Activated naive CD4-positive, alpha-beta T cell treated with anti-CD3 and anti-CD28 coated beads, Interleukin-2, amount 50 U/mL, for 72 hours (primary cell): ENCODE results near the gene RGS17. TPM values are rescaled to one million over a fixed set of nuclear protein-coding genes. Genes with fewer than 3 reads are reported as not detected.
"Not testable (repeated sequence)": the region's sequence is repeated elsewhere in the genome, so short reads cannot be mapped to it uniquely, and the experiment has no call there.

ENCODE experiments used
- ATAC-seq, 2 donors: fragments of 150-1000 bp; cut with Tn5 transposase; 2 replicates each; pipeline ENCODE4 v1.10.0; 2021; ENCODE audit warnings: mild to moderate bottlenecking in 2 of 2, moderate library complexity in 2 of 2
- DNase-seq, 2 donors: peaks; one replicate each; pipeline ENCODE4 v3.0.0; 2021 to 2022; ENCODE audit warnings: low spot score in 2 of 2
- H3K27ac Mint-ChIP-seq, 2 donors: one replicate each; pipeline ENCODE4 v1.8.0; 2022; ENCODE audit warnings: mild to moderate bottlenecking in 2 of 2, mixed read lengths in 2 of 2
- H3K36me3 Mint-ChIP-seq, 2 donors: one replicate each; pipeline ENCODE4 v1.8.0; 2022; ENCODE audit warnings: mixed read lengths in 2 of 2
- H3K9me3 Mint-ChIP-seq, 2 donors: one replicate each; pipeline ENCODE4 v1.8.0; 2022; ENCODE audit warnings: mixed read lengths in 2 of 2
- total RNA-seq, 2 donors: library from RNA; stranded (reverse); gene quantifications; one replicate each; pipeline ENCODE4 v1.2.3, GENCODE V29; 2022

Gene RGS17
- total RNA-seq, 2 donors from 2014 or later = not detected

- H3K27ac Mint-ChIP-seq = no peak overlapping the region
- ATAC-seq (no peak), DNase-seq (no peak)
- no peaks in the 10 kb centered on the region for H3K36me3 Mint-ChIP-seq
- H3K9me3 Mint-ChIP-seq = no peaks in the 10 kb centered on the region
These were observed 102.1 kb downstream of the RGS17 start for GRCh38 chr6:153028963-153029362.

GRCh38 chr6:153028286-153028685, 102.8 kb downstream of the RGS17 start:
- DNase-seq (no peak), ATAC-seq (no peak)
- Mint-ChIP-seq H3K36me3 (no peaks in the 10 kb centered on the region), H3K27ac (no peak overlapping the region), H3K9me3 (no peaks in the 10 kb centered on the region)

GRCh38 chr6:153027480-153027879, 103.6 kb downstream of the RGS17 start:
- no peaks in the 10 kb centered on the region for H3K36me3 Mint-ChIP-seq
- H3K27ac Mint-ChIP-seq = no peak overlapping the region
- ATAC-seq (no peak), DNase-seq (no peak)
- H3K9me3 Mint-ChIP-seq = no peaks in the 10 kb centered on the region

GRCh38 chr6:153024709-153025017, 106.4 kb downstream of the RGS17 start:
- ATAC-seq (no peak), DNase-seq (no peak)
- H3K27ac Mint-ChIP-seq = no peak overlapping the region
- H3K36me3 Mint-ChIP-seq = no peaks in the 10 kb centered on the region
- no peaks in the 10 kb centered on the region for H3K9me3 Mint-ChIP-seq

- ATAC-seq (peak; percentile 98 to 99), DNase-seq (peak in 1 of 2 donors; percentile 38)
- Mint-ChIP-seq H3K27ac (no peak overlapping the region), H3K36me3 (no peaks in the 10 kb centered on the region), H3K9me3 (no peaks in the 10 kb centered on the region)
These were observed 106.9 kb downstream of the RGS17 start for GRCh38 chr6:153023977-153024708.

- Mint-ChIP-seq H3K36me3 (no peaks in the 10 kb centered on the region), H3K27ac (no peak overlapping the region), H3K9me3 (no peaks in the 10 kb centered on the region)
- ATAC-seq (no peak), DNase-seq (no peak)
These were observed 112.7 kb downstream of the RGS17 start for GRCh38 chr6:153018355-153018754.

- H3K27ac Mint-ChIP-seq = no peak overlapping the region
- ATAC-seq (no peak), DNase-seq (no peak)
- H3K36me3 Mint-ChIP-seq = no peaks in the 10 kb centered on the region
- no peaks in the 10 kb centered on the region for H3K9me3 Mint-ChIP-seq
These were observed 114.2 kb downstream of the RGS17 start for GRCh38 chr6:153016846-153017245.

GRCh38 chr6:153015094-153015640, 115.9 kb downstream of the RGS17 start:
- Mint-ChIP-seq H3K27ac (no peak overlapping the region), H3K9me3 (no peaks in the 10 kb centered on the region), H3K36me3 (no peaks in the 10 kb centered on the region)
- ATAC-seq (no peak), DNase-seq (no peak)

GRCh38 chr6:153013438-153013837, 117.6 kb downstream of the RGS17 start:
- Mint-ChIP-seq H3K9me3 (no peaks in the 10 kb centered on the region), H3K27ac (no peak overlapping the region)

GRCh38 chr6:153012856-153013255, 118.2 kb downstream of the RGS17 start:
- Mint-ChIP-seq H3K36me3 (no peaks in the 10 kb centered on the region), H3K27ac (no peak overlapping the region), H3K9me3 (no peaks in the 10 kb centered on the region)
- no peak for DNase-seq
- no peak for ATAC-seq

More at GRCh38 chr6:153013438-153013837, 117.6 kb downstream of the RGS17 start:
- no peak for ATAC-seq
- H3K36me3 Mint-ChIP-seq = no peaks in the 10 kb centered on the region
- DNase-seq = no peak

- Mint-ChIP-seq H3K9me3 (peaks cover 0 to 4% of the 10 kb centered on the region in 2 donors), H3K36me3 (peaks cover 19 to 33% of the 10 kb centered on the region in 2 donors), H3K27ac (peak overlapping the region; percentile 94 to 96)
- ATAC-seq (peak in 1 of 2 donors; percentile 3), DNase-seq (no peak)
These were observed 127.8 kb downstream of the RGS17 start for GRCh38 chr6:153003366-153003690.

- ATAC-seq = peak; percentile 94 to 95
- H3K36me3 Mint-ChIP-seq = peaks cover 19 to 33% of the 10 kb centered on the region in 2 donors
These were observed 128.3 kb downstream of the RGS17 start, which contains the start of gene MTRF1L for GRCh38 chr6:153002613-153003365. Gene MTRF1L, minus strand, starts transcription at chr6:153002709. Its CDS starts 24 bp downstream, at chr6:153002685.

GRCh38 chr6:153001767-153002612, 129.1 kb downstream of the RGS17 start:
- Mint-ChIP-seq H3K9me3 (peaks cover 0 to 4% of the 10 kb centered on the region in 2 donors), H3K36me3 (peaks cover 24 to 40% of the 10 kb centered on the region in 2 donors), H3K27ac (peak overlapping the region; percentile 90 to 94)
- ATAC-seq (peak; percentile 17 to 26), DNase-seq (no peak)

More at GRCh38 chr6:153002613-153003365, 128.3 kb downstream of the RGS17 start, which contains the start of gene MTRF1L:
- Mint-ChIP-seq H3K27ac (peak within 1 kb of the TSS; percentile 94 to 96), H3K9me3 (peaks cover 0 to 4% of the 10 kb centered on the region in 2 donors)
- peak; percentile 83 to 92 for DNase-seq

- ATAC-seq, DNase-seq, H3K9me3 Mint-ChIP-seq: not testable (repeated sequence)
- Mint-ChIP-seq H3K36me3 (peaks cover 30 to 45% of the 10 kb centered on the region in 2 donors), H3K27ac (peak overlapping the region in 1 of 2 donors; percentile 94)
These were observed 130.3 kb downstream of the RGS17 start for GRCh38 chr6:153000790-153001189.

GRCh38 chr6:153000243-153000642, 130.8 kb downstream of the RGS17 start:
- peaks cover 0 to 4% of the 10 kb centered on the region in 2 donors for H3K9me3 Mint-ChIP-seq
- no peak for DNase-seq
- H3K27ac Mint-ChIP-seq = no peak overlapping the region
- no peak for ATAC-seq
- H3K36me3 Mint-ChIP-seq = peaks cover 30 to 45% of the 10 kb centered on the region in 2 donors

- not testable (repeated sequence) for DNase-seq, H3K27ac Mint-ChIP-seq, ATAC-seq, H3K9me3 Mint-ChIP-seq
- peaks cover 30 to 45% of the 10 kb centered on the region in 2 donors for H3K36me3 Mint-ChIP-seq
These were observed 131.5 kb downstream of the RGS17 start for GRCh38 chr6:152999538-152999937.
